Endothelial cell of umbilical vein (primary cell): ENCODE results near the gene FRZB.

Experiments
- FOS ChIP-seq: IDR thresholded peaks from 2 replicates; pipeline ENCODE4 v1.6.1; 2011; ENCODE audit warnings: mild to moderate bottlenecking, low read length, moderate library complexity, borderline replicate concordance; ENCODE audit not compliant: insufficient read depth
- TF ChIP-seq, protein P1 (sequence below), 2 donors: IDR thresholded peaks; 1 replicate in 1 of 2; 2 replicates in 1 of 2; pipeline ENCODE4 v1.5.1; 2011; ENCODE audit warnings: low read length in 2 of 2, mild to moderate bottlenecking in 2 of 2, moderate library complexity in 2 of 2, control low read depth in 1 of 2, inconsistent platforms in 1 of 2, low read depth in 1 of 2; ENCODE audit not compliant: insufficient read depth in 1 of 2; ENCODE audit errors: extremely low read depth in 1 of 2

DNA sequence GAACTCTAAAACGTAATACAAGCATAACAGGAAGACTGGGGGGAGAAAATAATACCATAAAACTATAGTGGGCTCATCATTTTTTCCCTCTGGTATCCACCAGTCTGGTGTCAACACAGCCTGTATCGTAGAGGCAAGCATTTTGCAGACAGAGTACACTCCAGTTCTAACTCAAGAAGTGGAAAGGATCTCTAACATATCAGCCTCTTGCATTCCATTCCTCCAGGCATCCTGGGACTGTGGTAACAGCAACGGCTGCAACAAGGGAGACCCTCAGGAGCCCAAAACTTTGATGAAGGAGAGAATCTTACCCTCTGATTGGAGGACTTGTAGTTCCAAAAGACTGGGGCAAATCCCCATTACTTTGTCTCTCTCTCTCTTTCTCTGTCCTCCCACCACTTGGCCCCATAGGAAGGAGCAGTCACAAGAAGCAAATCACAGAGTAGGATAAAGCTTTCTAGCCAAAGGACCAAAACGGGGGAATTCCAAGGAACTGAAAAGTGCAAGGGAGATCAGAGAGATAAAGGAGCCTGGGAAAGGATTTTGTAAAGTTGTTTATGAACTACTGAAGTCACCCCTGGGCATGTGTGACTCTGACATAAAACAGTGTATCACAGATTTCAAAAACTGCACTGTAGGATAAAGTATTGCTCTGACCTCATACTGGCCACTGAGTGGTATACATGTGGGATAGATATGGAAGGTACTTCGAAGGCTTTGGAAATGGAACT lies 11.9 kb downstream of the FRZB start:
- TF ChIP-seq, protein P1, sequence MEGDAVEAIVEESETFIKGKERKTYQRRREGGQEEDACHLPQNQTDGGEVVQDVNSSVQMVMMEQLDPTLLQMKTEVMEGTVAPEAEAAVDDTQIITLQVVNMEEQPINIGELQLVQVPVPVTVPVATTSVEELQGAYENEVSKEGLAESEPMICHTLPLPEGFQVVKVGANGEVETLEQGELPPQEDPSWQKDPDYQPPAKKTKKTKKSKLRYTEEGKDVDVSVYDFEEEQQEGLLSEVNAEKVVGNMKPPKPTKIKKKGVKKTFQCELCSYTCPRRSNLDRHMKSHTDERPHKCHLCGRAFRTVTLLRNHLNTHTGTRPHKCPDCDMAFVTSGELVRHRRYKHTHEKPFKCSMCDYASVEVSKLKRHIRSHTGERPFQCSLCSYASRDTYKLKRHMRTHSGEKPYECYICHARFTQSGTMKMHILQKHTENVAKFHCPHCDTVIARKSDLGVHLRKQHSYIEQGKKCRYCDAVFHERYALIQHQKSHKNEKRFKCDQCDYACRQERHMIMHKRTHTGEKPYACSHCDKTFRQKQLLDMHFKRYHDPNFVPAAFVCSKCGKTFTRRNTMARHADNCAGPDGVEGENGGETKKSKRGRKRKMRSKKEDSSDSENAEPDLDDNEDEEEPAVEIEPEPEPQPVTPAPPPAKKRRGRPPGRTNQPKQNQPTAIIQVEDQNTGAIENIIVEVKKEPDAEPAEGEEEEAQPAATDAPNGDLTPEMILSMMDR (IDR thresholded peaks at IDR 0.05; ENCODE audit: extremely low read depth in 1 of 2, insufficient read depth in 1 of 2, low read depth in 1 of 2, low read length in 2 of 2), result no peak
- TF ChIP-seq FOS, result no peak
